Kidney (tissue), 14 donors: ENCODE data around the gene DHX57. TPM values are rescaled to one million over a fixed set of nuclear protein-coding genes. Genes with fewer than 3 reads are reported as not detected.
A peak's percentile ranks its signal among the peaks of the same experiment; 100 is the strongest.

Source experiments
- DNase-seq, 5 donors: peaks; one replicate each; pipeline ENCODE4 v3.0.0-alpha.2; 2013 to 2020
- FAIRE-seq: peaks from 2 replicates; lab custom pipeline; 2012; peaks lifted over from hg19 to GRCh38; lab: Jason Lieb, UNC
- H3K27ac ChIP-seq, 2 donors: one replicate each; pipeline ENCODE4 v1.7.0; 2013; ENCODE audit warnings: low read depth in 2 of 2, low read length in 2 of 2, inconsistent platforms in 1 of 2
- H3K27me3 ChIP-seq: one replicate; pipeline ENCODE4 v1.7.1; 2013; ENCODE audit warnings: low read length, inconsistent platforms; ENCODE audit not compliant: control insufficient read depth, insufficient read depth
- H3K36me3 ChIP-seq, 3 donors: one replicate each; pipeline versions ENCODE4 v1.7.0 to v1.7.1; 2013; ENCODE audit warnings: low read length in 3 of 3, control low read depth in 1 of 3, inconsistent platforms in 1 of 3; ENCODE audit not compliant: insufficient read depth in 3 of 3, control insufficient read depth in 2 of 3
- H3K4me1 ChIP-seq, 3 donors: one replicate each; pipeline versions ENCODE4 v1.7.0 to v1.7.1; 2013; ENCODE audit warnings: low read length in 3 of 3, inconsistent platforms in 1 of 3, low read depth in 1 of 3; ENCODE audit not compliant: control insufficient read depth in 2 of 3, insufficient read depth in 2 of 3
- H3K4me3 ChIP-seq, 3 donors: one replicate each; pipeline versions ENCODE4 v1.7.0 to v1.8.1; 2013; ENCODE audit warnings: low read length in 3 of 3, control low read depth in 1 of 3, inconsistent platforms in 1 of 3
- H3K9ac ChIP-seq, 3 donors: one replicate each; pipeline versions ENCODE4 v1.7.0 to v1.7.1; 2013; ENCODE audit warnings: low read length in 3 of 3, control low read depth in 1 of 3, inconsistent platforms in 1 of 3
- H3K9me3 ChIP-seq, 3 donors: one replicate each; pipeline versions ENCODE4 v1.7.0 to v1.7.1; 2013; ENCODE audit warnings: low read length in 3 of 3, control low read depth in 1 of 3, inconsistent platforms in 1 of 3; ENCODE audit not compliant: control insufficient read depth in 2 of 3, insufficient read depth in 1 of 3
- intact Hi-C: fragments of 100-400 bp; cut with DNase I; formaldehyde crosslinking; loops from one replicate; pipeline ENCODE4 v1.11.1; 2022
- polyA plus RNA-seq: library from polyadenylated mRNA; stranded (reverse); fragments of 350-450 nt; fragmentation: Illumina TruSeq; extraction: RNeasy Lipid Tissue Mini Kit (QIAGEN cat#74804); gene quantifications from one replicate; pipeline ENCODE4 v1.2.3, GENCODE V29; 2014; ENCODE audit warnings: low read depth, low replicate concordance; ENCODE audit not compliant: insufficient read depth
- total RNA-seq: library from RNA; stranded (reverse); fragmentation: NEBNext Ultra II Directional; extraction: Animal tissue kit (Norgen Biotek cat#: 25700); gene quantifications from one replicate; pipeline ENCODE4 v1.2.1, GENCODE V29; 2021
- TF ChIP-seq, protein P1 (sequence below): IDR thresholded peaks from 3 replicates; pipeline ENCODE4 v1.5.1; 2012; ENCODE audit warnings: mild to moderate bottlenecking, moderate library complexity, borderline replicate concordance; ENCODE audit not compliant: insufficient read depth; ENCODE audit errors: extremely low read depth
- donor health status: control.
- donor health status: control.
- donor health status: control.
- donor health status: control.
- donor health status: control.
- donor health status: DM: yes; HTN: yes; CAD: no.
- donor health status: Normal renal cell carcinoma (clear cell type).

The DHX57 gene
- total and polyA plus RNA-seq, 2 donors from 2014 or later: 6.9 to 20.7 TPM

DNA sequence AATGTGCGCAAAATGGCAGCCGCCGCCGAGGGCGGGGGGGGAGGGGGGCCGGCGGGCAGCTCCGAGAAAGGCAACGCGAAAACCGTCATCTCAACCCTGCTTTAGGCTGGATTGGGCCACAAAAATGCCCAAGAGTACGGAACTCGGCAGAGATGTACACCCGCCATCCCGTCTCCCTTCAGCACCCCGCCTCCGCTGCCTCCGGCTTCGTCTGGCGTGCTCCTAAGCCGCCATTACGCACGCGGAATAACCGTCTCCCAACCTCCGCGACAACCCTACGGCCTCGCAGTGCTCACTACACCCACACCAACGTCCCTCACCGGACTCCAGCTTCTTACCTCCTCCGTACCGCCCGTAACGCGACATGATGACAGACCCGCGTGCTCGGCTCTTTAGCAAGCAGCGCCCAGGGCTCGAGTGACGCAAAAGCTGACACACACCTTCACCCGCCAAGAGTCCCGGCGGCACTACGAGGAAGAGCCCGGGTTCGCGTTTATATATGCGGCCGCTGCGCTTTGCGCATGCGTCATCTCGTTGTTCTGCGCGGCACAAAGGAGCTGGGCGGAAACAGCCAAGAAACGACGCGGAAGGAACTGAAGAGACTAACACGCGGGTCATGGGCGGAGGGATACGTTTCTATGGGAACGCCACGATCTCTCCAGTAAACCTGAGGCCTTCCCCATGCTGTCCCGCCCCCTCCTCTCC is 124.7 kb downstream of the DHX57 start, which contains the start of gene SRSF7:
TSS of gene SRSF7 (minus strand) at position 471 of the 705 bp plus-strand sequence. CDS start at position 366, 105 bp downstream.
- H3K27ac ChIP-seq: peak within 1 kb of the TSS; percentile 100
- DNase-seq: peak; percentile 99 to 100 (median 99)
- intact Hi-C loops: no loop called here
- peak; percentile 30 for FAIRE-seq
- peaks cover 5 to 12% (median 11%) of the 10 kb centered on the region in 3 donors for H3K4me1 ChIP-seq
- H3K9me3 ChIP-seq: no peaks in the 10 kb centered on the region
- TF ChIP-seq, protein P1, sequence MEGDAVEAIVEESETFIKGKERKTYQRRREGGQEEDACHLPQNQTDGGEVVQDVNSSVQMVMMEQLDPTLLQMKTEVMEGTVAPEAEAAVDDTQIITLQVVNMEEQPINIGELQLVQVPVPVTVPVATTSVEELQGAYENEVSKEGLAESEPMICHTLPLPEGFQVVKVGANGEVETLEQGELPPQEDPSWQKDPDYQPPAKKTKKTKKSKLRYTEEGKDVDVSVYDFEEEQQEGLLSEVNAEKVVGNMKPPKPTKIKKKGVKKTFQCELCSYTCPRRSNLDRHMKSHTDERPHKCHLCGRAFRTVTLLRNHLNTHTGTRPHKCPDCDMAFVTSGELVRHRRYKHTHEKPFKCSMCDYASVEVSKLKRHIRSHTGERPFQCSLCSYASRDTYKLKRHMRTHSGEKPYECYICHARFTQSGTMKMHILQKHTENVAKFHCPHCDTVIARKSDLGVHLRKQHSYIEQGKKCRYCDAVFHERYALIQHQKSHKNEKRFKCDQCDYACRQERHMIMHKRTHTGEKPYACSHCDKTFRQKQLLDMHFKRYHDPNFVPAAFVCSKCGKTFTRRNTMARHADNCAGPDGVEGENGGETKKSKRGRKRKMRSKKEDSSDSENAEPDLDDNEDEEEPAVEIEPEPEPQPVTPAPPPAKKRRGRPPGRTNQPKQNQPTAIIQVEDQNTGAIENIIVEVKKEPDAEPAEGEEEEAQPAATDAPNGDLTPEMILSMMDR: no peak
- H3K9ac ChIP-seq: peak within 1 kb of the TSS; percentile 100
- H3K36me3 ChIP-seq: peaks cover 22 to 35% (median 24%) of the 10 kb centered on the region in 3 donors
- H3K27me3 ChIP-seq: no peaks in the 10 kb centered on the region
- H3K4me3 ChIP-seq: peak within 1 kb of the TSS; percentile 98 to 100 (median 100)

DNA sequence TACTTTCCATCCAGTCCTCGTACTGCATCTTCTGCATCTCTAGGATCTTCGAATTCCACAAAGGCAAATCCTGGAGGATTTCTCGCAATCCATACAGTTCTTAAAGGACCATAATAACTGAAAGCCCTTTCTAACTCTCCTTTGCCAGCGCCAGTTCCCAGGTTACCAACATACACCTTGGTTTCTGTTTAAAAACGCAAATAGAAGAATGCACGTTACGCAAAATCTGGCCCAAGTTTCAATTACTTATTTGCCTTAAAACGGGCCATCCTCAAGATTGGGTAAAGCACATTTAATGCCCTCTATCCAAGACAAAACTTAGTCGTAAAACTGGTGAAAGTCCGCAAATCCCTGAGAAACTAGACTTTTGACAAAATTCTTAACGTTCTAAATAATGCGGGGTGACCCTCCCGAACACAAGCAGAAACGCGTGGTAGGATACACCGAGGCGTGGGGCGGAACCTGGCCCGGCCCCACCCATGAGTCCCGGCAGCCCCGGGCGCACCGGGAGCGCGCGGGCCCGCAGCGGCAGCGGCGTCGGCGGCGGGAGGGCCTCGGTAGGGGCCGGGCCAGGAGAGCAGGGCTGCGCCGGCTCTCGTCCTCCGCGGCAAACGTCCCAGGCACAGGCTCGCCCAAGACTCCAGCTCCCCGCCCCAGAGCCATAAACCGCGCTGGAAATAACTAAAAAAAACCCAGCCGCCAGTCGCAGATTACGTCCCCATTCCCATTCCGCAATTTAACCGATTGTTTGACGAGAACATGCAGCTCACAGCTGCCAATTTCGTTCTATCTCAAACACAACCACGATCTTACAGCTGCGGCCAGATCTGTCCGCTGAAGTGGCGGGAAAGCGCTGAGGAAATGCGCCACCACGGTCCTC is 125.5 kb downstream of the DHX57 start:
- Histone ChIP-seq H3K27ac (peak overlapping the region; percentile 100), H3K9me3 (no peaks in the 10 kb centered on the region), H3K36me3 (peaks cover 24 to 43% (median 29%) of the 10 kb centered on the region in 3 donors), H3K27me3 (no peaks in the 10 kb centered on the region), H3K4me1 (peaks cover 5 to 12% (median 11%) of the 10 kb centered on the region in 3 donors), H3K4me3 (peak overlapping the region; percentile 98 to 100 (median 100)), H3K9ac (peak overlapping the region; percentile 100)
- intact Hi-C loops: no loop called here
- TF ChIP-seq, protein P1: no peak
- no peak for FAIRE-seq
- DNase-seq: peak in 4 of 5 donors; percentile 42 to 85 (median 76)

DNA sequence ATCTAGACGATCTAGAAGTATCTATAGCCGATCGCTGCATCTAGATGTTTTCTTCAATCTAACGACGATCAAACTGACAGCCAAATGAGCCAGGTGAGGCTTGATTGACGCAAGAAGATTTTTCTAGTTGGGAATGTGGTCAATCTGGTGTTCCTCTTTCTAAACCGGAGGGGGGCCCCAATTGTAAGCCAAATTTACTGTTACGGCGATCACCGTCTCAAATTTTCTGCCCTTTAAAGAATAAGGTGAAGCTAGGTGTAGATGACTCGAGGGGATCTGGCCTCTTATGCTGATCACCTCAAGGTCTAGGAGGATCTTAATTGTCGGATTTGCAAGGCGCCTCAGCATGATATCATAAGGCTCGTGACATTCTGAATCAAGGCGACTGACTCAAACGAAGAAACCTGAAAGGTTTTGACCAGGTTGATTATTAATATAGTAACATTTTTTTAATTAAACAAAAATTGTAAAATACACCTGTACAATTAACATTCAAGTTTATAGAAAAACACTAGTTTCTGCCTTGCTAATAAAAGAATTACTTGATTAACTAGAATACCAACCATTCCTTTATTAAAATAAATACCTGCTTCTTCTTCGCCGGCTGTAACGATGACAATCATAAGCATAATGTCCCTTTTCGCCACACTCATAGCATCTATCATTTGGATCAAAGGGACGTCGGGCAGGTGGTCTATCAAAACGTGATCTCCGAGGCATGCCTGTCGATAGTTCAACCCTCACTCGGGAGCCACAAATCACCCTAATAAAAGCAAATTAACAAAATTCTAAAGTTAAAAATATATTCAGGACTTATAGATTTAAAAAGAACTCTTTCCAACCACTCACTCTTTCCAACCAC is 126.6 kb downstream of the DHX57 start:
- peaks cover 28 to 53% (median 34%) of the 10 kb centered on the region in 3 donors for H3K36me3 ChIP-seq
- peak overlapping the region; percentile 70 to 100 (median 71) for H3K9ac ChIP-seq
- intact Hi-C loops: no loop called here
- H3K9me3 ChIP-seq: no peaks in the 10 kb centered on the region
- H3K4me1 ChIP-seq: peaks cover 5 to 14% (median 11%) of the 10 kb centered on the region in 3 donors
- H3K4me3 ChIP-seq: peak overlapping the region; percentile 98 to 100 (median 100)
- H3K27ac ChIP-seq: no peak overlapping the region
- TF ChIP-seq, protein P1: no peak
- H3K27me3 ChIP-seq: no peaks in the 10 kb centered on the region
- FAIRE-seq (no peak), DNase-seq (no peak)
